CD4-positive, alpha-beta T cell treated with Interleukin-17A for 1 hour (primary cell): Measurements from ENCODE around the gene ARHGEF39.

Experiments
- DNase-seq: peaks from one replicate; pipeline ENCODE4 v3.0.0-alpha.2; 2020

The ARHGEF39 gene

GRCh38 chr9:35673132-35674024 is 8.4 kb upstream of the ARHGEF39 start, which contains the start of gene CA9:
Gene CA9, plus strand, starts transcription at chr9:35673928. Its CDS starts 32 bp downstream, at chr9:35673960.
- DNase-seq: no peak

GRCh38 chr9:35669331-35670145 is 4.5 kb upstream of the ARHGEF39 start:
- DNase-seq: no peak

- no peak for DNase-seq
These were observed 2.9 kb upstream of the ARHGEF39 start for GRCh38 chr9:35667939-35668338.

- DNase-seq: no peak
These were observed 1.6 kb upstream of the ARHGEF39 start for GRCh38 chr9:35666549-35666948.

- no peak for DNase-seq
These were observed 1.1 kb upstream of the ARHGEF39 start for GRCh38 chr9:35666045-35666444.

- no peak for DNase-seq
These were observed 450 bp upstream of the ARHGEF39 start for GRCh38 chr9:35665471-35665818.

- no peak for DNase-seq
These were observed 2.6 kb downstream of the ARHGEF39 start for GRCh38 chr9:35662437-35662836.

GRCh38 chr9:35661756-35662350 is 3.1 kb downstream of the ARHGEF39 start:
- peak; percentile 75 for DNase-seq

GRCh38 chr9:35660966-35661415 is 4.0 kb downstream of the ARHGEF39 start:
- DNase-seq: no peak

- DNase-seq: no peak
These were observed 5.7 kb downstream of the ARHGEF39 start for GRCh38 chr9:35659340-35659739.

GRCh38 chr9:35658968-35659220 is 6.1 kb downstream of the ARHGEF39 start:
- no peak for DNase-seq

- peak; percentile 85 for DNase-seq
These were observed 6.6 kb downstream of the ARHGEF39 start, which contains the start of gene CCDC107 for GRCh38 chr9:35658137-35658967. Gene CCDC107, plus strand, starts transcription at chr9:35658292. Its CDS starts 88 bp downstream, at chr9:35658380.

- DNase-seq: peak; percentile 94
These were observed 7.4 kb downstream of the ARHGEF39 start, which contains the start of gene RMRP for GRCh38 chr9:35657546-35658136. Gene RMRP, minus strand, starts transcription at chr9:35658019.

GRCh38 chr9:35656831-35657545 is 8.0 kb downstream of the ARHGEF39 start:
- DNase-seq: no peak

- no peak for DNase-seq
These were observed 8.6 kb downstream of the ARHGEF39 start for GRCh38 chr9:35656348-35656747.

- DNase-seq: no peak
These were observed 11.4 kb downstream of the ARHGEF39 start for GRCh38 chr9:35653611-35654010.

- DNase-seq: no peak
These were observed 12.2 kb downstream of the ARHGEF39 start for GRCh38 chr9:35652829-35653209.

- no peak for DNase-seq
These were observed 12.8 kb downstream of the ARHGEF39 start for GRCh38 chr9:35651956-35652828.

GRCh38 chr9:35650341-35651158 is 14.4 kb downstream of the ARHGEF39 start, which contains the start of gene SIT1:
Gene SIT1, minus strand, starts transcription at chr9:35650931. Its CDS starts 78 bp downstream, at chr9:35650853.
- DNase-seq: peak; percentile 57
